Left lobe of liver (tissue), 2 donors: ENCODE data around the gene STXBP3. TPM values are rescaled to one million over a fixed set of nuclear protein-coding genes. Genes with fewer than 3 reads are reported as not detected.
A peak's percentile ranks its signal among the peaks of the same experiment; 100 is the strongest.
"Not testable (repeated sequence)": the region's sequence is repeated elsewhere in the genome, so short reads cannot be mapped to it uniquely, and the experiment has no call there.

ENCODE experiments used
- ATAC-seq: fragments of 200-7000 bp; cut with Tn5 transposase; one replicate; pipeline ENCODE4 v1.9.1; 2020; ENCODE audit warnings: mild to moderate bottlenecking, moderate library complexity
- DNase-seq: peaks from one replicate; pipeline ENCODE4 v3.0.0-alpha.2; 2020; ENCODE audit warnings: low spot score
- total RNA-seq: library from RNA; stranded (reverse); gene quantifications from one replicate; pipeline ENCODE4 v1.2.1, GENCODE V29; 2021
- donor health status: DM: no; HTN: no; CAD: no; lungs with moderate emphysema.
- donor health status: DM: no; HTN: yes; CAD: no.

The STXBP3 gene
- total RNA-seq, 1 donor from 2014 or later: 16.2 TPM

DNA sequence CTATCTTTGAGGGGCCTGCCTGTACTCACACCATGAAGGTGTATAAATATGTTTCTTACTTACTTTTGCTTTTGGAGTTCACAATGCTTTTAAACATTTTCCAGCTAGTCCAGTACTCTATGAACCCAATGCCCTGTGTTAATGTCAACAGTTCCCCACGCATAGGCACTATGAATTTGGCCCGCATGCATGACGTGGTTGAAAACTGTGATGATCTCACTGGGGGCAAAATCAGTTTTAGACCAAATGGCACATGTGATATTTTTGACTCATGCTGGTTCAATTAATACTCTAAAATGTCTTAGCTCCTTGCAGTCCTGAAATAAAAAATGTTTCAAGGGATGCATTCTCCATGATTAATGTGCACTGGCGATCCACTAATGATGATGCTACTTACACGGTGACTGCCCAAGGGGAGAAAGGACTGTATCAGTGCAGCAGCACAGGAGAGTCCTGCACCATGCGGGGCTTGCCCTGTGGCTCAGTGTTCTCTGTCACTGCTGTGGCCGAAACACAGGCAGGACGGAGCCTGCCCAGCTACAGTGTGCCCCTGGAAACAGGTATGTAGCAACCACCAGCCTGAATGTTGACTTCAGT, 18.0 kb upstream of the STXBP3 start:
- ATAC-seq: no peak
- no peak for DNase-seq

DNA sequence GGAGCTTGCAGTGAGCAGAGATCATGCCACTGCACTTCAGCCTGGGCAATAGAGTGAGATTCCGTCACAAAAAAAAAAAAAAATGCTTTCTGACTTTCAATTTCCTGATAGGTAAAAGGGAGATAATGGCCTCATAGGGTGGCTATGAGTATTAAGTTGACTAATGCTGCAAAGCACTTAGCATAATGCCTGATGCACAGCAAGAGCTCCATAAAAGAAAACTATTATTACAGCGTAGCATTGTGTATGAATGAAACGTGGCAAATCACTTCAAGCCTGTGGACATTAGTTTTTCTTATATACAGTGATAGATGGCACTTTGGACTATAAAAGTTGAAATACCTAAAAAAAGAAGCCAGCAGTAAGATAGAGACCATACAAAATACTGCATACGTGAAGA, 17.0 kb upstream of the STXBP3 start:
- ATAC-seq (no peak), DNase-seq (no peak)

DNA sequence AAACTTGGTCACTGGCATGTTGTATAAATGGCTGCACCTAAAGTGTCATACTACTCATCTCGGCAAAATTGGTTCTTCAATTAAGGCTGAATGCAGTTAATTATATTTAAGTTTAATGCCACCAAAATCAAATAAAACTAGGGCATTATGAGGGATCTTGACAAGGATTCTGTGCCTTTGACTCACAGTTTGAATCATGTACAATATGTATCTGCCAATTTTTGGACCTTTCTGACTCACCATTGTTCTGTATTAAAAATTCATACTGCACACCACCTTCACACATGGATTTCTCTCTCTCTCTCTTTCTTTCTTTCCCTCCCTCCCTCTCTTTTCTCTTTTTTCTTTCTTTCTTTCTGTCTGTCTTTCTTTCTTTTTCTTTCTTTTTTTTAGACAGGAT, 14.1 kb upstream of the STXBP3 start:
- ATAC-seq: no peak
- no peak for DNase-seq

GRCh38 chr1:108734171-108734865, 12.2 kb upstream of the STXBP3 start:
- DNase-seq (no peak), ATAC-seq (no peak)

GRCh38 chr1:108742253-108742652, 4.2 kb upstream of the STXBP3 start:
- no peak for DNase-seq
- no peak for ATAC-seq

GRCh38 chr1:108745980-108746381, 493 bp upstream of the STXBP3 start:
- ATAC-seq: no peak
- DNase-seq: no peak

GRCh38 chr1:108747171-108747850, 837 bp downstream of the STXBP3 start:
- DNase-seq (peak; percentile 65), ATAC-seq (peak; percentile 59)

GRCh38 chr1:108747898-108748297, 1.4 kb downstream of the STXBP3 start:
- no peak for ATAC-seq
- DNase-seq: no peak

- DNase-seq (no peak), ATAC-seq (no peak)
Observed at GRCh38 chr1:108749081-108749480, 2.6 kb downstream of the STXBP3 start.

DNA sequence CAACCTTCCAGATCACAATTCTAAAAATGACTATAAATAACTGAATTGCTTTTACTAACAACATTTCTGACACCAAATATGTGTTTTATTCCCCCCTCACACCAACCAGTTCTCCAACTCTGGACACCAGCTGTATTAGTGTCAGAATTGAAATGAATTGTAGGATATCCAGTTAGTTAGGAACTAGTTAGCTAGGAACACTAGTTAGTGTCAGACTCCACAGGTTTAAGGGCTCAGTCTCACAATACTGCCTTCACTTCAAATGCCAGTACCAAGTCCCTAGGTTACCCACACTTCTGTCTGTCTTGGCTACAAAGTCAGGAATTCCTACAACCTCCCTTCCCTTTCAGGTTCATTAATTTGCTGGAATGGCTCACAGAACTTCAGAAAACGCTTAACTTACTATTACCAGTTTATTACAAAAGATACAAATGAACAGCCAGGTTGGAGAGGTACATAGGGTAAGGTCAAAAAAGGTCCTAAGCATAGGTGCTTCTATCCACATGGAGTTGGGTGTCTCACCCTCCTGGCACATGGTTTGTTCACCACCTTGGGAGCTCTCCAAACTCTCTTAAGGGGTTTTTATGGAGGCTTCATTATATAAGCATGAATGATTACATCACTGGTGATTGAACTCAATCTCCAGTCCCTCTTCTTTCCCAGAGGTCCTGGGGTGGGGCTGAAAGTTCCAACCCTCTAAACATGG, 4.2 kb downstream of the STXBP3 start:
- ATAC-seq (no peak), DNase-seq (no peak)

- DNase-seq: no peak
- ATAC-seq: no peak
Observed at GRCh38 chr1:108753363-108753762, 6.9 kb downstream of the STXBP3 start.

GRCh38 chr1:108758796-108759195, 12.3 kb downstream of the STXBP3 start:
- DNase-seq (no peak), ATAC-seq (no peak)

DNA sequence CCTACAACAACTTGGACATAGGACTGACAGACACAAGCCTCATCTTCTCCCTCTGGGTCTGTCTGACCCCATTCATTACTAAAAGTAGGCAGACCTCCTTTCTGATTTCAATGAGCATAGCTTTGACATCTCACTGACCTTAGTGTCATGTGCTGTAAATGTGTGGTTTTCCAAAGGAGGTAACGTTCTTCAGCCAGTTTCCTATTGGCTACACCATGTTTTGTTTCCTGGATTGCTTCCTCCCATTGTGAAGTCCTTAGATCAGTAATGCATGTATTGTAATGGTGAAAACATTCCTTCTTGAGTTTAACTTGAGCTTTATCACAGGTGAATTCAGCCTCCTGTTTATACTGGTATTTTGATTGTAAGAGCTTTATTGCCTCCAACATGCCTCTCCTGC, 20.6 kb downstream of the STXBP3 start:
- DNase-seq: no peak
- no peak for ATAC-seq

DNA sequence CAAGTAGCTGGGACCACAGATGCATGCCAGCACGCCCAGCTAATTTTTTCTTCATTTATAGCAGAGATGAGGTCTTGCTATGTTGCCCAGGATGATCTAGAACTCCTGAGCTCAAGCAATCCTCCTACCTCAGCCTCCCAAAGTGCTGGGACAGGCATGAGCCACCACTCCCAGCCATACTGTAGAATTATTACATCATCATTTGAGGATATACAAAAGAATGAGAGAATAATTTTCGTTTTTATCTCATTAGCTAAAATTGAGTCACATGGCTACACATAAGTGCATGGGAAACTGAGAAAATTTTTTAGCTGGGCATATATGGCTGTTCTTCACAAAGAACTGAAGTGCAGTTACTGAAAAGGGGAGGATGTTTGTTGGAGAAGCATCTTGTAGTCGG, 21.2 kb downstream of the STXBP3 start:
- DNase-seq (no peak), ATAC-seq (no peak)

GRCh38 chr1:108777839-108778238, 31.4 kb downstream of the STXBP3 start:
- DNase-seq: no peak
- ATAC-seq: no peak

DNA sequence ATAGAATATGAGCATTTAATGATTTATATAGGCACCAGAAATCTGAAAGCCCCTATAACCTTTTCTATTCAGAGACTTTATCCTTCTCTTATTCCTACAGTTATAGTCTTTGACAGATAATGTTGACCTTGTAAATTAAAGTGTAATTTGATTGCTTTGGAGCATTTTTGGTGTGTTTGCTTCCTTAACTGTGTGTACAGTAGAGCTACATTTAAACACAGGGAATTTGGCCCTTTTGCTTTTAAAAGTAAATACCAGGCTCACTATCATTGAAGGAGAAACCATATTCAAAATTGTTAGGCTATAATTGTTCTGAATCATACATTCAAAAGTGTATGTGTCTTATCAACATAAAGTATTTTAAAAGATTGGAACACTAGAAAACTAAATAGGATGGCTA, 33.0 kb downstream of the STXBP3 start:
- no peak for ATAC-seq

GRCh38 chr1:108780937-108781574, 34.6 kb downstream of the STXBP3 start:
- DNase-seq: no peak
- ATAC-seq: no peak

More for the DNA sequence above, 33.0 kb downstream of the STXBP3 start:
- no peak for DNase-seq

DNA sequence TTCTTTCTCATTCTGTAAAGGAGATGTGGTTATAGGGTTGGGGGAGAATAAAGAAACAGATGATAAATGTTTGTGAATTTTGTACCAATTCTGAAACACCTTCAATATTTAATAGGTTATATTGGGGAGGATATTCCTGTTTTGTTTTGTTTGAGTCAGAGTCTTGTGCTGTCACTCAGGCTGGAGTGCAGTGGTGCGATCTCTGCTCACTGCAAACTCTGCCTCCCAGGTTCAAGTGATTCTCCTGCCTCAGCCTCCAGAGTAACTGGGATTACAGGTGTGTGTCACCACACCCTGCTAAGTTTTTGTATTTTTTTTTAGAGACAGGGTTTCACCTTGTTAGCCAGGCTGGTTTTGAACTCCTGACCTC, 35.1 kb downstream of the STXBP3 start:
- not testable (repeated sequence) for DNase-seq, ATAC-seq

DNA sequence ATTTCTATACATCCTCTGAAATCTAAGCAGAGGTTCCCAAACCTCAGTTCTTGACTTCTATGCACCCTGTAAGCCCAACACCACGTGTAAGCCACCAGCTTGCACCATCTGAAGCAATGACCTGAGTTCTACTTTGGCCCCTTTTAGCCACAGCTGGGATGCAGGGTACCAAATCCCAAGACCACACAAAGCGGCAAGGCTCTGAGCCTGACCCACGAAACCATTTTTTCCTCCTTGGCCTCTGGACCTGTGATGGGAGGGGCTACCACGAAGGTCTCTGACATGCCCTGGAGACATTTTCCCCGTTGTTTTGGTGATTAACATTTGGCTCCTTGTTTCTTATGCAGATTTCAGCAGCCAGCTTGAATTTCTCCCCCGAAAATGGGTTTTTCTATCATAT, 38.8 kb downstream of the STXBP3 start:
- DNase-seq (no peak), ATAC-seq (no peak)

DNA sequence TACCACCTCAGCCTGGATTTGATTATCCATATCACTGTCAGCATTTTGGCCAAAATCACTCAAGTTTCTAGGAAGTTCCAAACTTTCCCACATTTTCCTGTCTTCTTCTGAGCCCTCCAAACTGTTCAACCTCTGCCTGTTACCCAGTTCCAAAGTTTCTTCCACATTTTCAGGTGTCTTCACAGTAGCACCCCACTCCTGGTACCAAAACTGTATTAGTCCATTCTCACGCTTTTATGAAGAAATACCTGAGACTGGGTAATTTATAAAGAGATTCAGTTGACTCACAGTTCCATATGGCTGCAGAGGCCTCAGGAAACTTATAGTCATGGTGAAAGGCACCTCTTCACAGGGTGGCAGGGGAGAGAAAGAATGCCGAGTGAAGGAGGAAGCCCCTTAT, 39.4 kb downstream of the STXBP3 start:
- no peak for ATAC-seq

DNA sequence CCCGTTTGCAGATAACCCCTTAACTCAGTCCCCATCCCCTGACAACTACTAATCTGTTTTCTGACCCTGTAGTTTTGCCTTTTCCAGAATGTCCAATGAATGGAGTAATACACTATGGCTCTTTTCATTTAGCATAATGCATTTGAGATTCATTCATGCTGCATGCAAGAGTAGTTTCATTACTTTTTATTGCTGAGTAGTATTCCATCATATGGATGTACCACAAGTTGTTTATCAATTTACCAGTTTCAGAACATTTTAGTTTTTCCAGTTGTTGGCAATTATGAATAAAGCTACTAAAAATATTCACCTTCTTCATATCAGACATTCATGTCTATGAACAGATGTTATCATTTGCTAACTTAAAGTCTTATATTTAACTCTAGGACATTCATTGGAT, 45.3 kb downstream of the STXBP3 start:
- no peak for ATAC-seq
- DNase-seq: no peak

More for the DNA sequence above, 39.4 kb downstream of the STXBP3 start:
- no peak for DNase-seq
